ENCODE data around the gene RRAGA. TPM values are rescaled to one million over a fixed set of nuclear protein-coding genes. Genes with fewer than 3 reads are reported as not detected.

The RRAGA gene
- total and polyA plus RNA-seq, 7 donors = 83.0 to 132 (median 99.0) TPM

DNA sequence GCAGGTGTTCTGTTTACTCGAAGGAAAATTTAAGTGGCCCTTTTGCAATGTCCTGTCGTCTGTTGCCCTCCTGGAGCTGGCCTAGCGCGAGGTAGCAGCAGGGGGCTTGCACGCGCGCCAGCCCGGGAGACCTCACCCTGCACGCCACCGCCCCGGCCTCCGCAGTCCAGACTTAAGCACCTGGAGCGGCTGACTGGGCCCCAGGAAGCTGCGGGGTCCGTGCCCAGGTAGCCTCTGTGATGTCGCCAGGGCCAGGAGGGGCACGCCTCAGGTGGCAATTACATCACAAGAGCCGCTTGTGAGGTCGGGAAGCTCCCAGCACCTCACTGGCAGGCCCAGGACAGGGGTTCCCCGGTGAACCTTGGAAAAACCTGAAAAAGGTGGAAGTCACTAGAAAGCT is 16.2 kb upstream of the RRAGA start, which contains the start of gene SAXO1:
SAXO1 (minus strand) TSS at position 195 of the 400 bp plus-strand sequence. CDS start 301 bp downstream, outside the sequence.
- Histone ChIP-seq H3K4me1 (no peaks in the 10 kb centered on the region), H3K27ac (no peak within 1 kb of the TSS), H3K36me3 (ENCODE audit: insufficient read depth in 1 of 2, low read depth in 1 of 2) (no peaks in the 10 kb centered on the region), H3K27me3 (ENCODE audit: insufficient read depth in 3 of 3, low read length in 2 of 3) (peaks cover 0 to 3% (median 0%) of the 10 kb centered on the region in 3 donors), H3K9me3 (no peaks in the 10 kb centered on the region), H3K4me3 (no peak within 1 kb of the TSS)
- WGBS, 3 donors = 76 to 86% (median 82%) methylated on average over 20 of the region's 20 CpGs
- intact Hi-C loops (cut with DNase I) = no loop called here
- TF ChIP-seq, protein P1, sequence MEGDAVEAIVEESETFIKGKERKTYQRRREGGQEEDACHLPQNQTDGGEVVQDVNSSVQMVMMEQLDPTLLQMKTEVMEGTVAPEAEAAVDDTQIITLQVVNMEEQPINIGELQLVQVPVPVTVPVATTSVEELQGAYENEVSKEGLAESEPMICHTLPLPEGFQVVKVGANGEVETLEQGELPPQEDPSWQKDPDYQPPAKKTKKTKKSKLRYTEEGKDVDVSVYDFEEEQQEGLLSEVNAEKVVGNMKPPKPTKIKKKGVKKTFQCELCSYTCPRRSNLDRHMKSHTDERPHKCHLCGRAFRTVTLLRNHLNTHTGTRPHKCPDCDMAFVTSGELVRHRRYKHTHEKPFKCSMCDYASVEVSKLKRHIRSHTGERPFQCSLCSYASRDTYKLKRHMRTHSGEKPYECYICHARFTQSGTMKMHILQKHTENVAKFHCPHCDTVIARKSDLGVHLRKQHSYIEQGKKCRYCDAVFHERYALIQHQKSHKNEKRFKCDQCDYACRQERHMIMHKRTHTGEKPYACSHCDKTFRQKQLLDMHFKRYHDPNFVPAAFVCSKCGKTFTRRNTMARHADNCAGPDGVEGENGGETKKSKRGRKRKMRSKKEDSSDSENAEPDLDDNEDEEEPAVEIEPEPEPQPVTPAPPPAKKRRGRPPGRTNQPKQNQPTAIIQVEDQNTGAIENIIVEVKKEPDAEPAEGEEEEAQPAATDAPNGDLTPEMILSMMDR (IDR thresholded peaks at IDR 0.05) = no peak
- no peak for DNase-seq
- ATAC-seq = no peak

DNA sequence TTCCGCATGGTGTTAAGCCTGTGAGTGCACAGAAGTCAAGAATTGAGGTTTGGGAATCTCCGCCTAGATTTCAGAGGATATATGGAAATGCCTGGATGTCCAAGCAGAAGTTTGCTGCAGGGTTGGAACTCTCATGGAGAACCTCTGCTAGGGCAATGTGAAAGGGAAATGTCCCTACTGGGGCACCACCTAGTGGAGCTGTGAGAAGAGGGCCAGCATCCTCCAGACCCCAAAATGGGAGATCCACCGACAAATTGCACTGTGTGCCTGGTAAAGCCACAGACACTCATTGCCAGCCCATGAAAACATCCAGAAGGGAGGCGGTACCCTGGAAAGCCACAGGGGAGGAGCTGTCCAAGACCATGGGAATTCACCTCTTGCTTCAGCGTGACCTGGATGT is 12.6 kb upstream of the RRAGA start:
- Histone ChIP-seq H3K27ac (no peak overlapping the region), H3K4me3 (no peak overlapping the region), H3K36me3 (ENCODE audit: insufficient read depth in 1 of 2, low read depth in 1 of 2) (no peaks in the 10 kb centered on the region), H3K4me1 (no peaks in the 10 kb centered on the region), H3K27me3 (ENCODE audit: insufficient read depth in 3 of 3, low read length in 2 of 3) (no peaks in the 10 kb centered on the region), H3K9me3 (no peaks in the 10 kb centered on the region)
- TF ChIP-seq, protein P1 (IDR thresholded peaks at IDR 0.05) = no peak
- intact Hi-C loops (cut with DNase I) = no loop called here
- ATAC-seq (no peak), DNase-seq (no peak)
- WGBS, 3 donors = 95 to 96% (median 96%) methylated on average over 5 of the region's 5 CpGs

DNA sequence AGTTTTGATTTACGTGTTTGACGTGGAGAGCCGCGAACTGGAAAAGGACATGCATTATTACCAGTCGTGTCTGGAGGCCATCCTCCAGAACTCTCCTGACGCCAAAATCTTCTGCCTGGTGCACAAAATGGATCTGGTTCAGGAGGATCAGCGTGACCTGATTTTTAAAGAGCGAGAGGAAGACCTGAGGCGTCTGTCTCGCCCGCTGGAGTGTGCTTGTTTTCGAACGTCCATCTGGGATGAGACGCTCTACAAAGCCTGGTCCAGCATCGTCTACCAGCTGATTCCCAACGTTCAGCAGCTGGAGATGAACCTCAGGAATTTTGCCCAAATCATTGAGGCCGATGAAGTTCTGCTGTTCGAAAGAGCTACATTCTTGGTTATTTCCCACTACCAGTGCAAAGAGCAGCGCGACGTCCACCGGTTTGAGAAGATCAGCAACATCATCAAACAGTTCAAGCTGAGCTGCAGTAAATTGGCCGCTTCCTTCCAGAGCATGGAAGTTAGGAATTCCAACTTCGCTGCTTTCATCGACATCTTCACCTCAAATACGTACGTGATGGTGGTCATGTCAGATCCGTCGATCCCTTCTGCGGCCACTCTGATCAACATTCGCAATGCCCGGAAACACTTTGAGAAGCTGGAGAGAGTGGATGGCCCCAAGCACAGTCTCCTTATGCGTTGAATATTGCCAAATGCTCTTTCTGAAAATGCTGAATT is 850 bp downstream of the RRAGA start:
- H3K27ac ChIP-seq = peak overlapping the region; percentile 97
- WGBS, 3 donors = 4 to 5% (median 5%) methylated on average over 33 of the region's 33 CpGs
- H3K4me3 ChIP-seq = peak overlapping the region; percentile 94
- TF ChIP-seq, protein P1 (IDR thresholded peaks at IDR 0.05) = no peak
- peaks cover 0 to 16% of the 10 kb centered on the region in 2 donors for H3K36me3 ChIP-seq (ENCODE audit: insufficient read depth in 1 of 2, low read depth in 1 of 2)
- no peak for DNase-seq
- peak in 3 of 4 donors; percentile 4 to 15 (median 8) for ATAC-seq
- H3K9me3 ChIP-seq = no peaks in the 10 kb centered on the region
- H3K4me1 ChIP-seq = peaks cover 29% of the 10 kb centered on the region
- H3K27me3 ChIP-seq (ENCODE audit: insufficient read depth in 3 of 3, low read length in 2 of 3) = no peaks in the 10 kb centered on the region
- intact Hi-C loops (cut with DNase I) = loop anchor here (5.0 to 10.0 kb wide), 4 partner anchors 52 to 407 kb away; partner anchors contain the start of gene HAUS6 (in 1 of the 2)

DNA sequence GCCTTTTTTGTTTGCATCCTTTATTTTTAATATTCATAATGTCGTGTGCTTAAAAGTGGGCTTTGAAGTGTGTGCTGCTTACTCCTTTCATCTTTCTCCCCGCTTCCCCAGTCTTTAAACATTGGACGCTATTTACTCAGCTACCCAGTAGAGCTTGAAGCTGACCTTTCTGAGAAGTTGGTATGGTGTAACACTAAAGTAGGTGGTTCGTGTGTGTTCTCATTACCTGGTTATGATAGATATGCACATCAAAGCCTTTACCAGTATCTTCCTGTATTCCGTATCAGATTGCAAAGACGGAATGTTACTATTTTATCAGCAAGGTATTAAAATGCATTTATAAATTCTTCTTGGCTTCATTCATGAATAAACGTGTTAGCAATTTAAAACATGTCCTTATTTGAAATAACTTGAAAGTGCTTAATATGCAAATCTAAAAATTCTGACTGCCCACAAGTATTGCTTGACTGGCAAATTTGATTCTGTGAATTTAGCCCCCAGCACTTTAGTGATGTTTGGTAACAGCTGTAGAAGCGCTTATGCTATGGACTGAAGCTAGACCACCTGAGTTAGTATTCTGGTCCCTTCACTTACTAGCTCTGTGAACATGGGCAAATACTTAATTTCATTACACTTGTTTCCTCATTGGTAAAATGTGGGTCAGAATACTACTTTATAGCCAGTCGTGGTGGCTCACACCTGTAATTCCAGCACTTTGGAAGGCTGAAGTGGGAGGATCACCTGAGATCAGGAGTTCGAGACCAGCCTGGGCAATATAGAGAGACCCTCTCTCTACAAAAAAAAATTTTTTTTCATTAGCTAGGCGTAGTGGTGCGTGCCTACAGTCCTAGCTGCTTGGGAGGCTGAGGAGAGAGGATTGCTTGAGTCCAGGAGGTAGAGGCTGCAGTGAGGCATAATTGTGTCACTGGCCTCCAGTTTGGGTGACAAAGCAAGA is 1.7 kb downstream of the RRAGA start:
- peak overlapping the region; percentile 94 for H3K4me3 ChIP-seq
- peaks cover 29% of the 10 kb centered on the region for H3K4me1 ChIP-seq
- H3K27ac ChIP-seq = peak overlapping the region; percentile 97
- peaks cover 0 to 16% of the 10 kb centered on the region in 2 donors for H3K36me3 ChIP-seq (ENCODE audit: insufficient read depth in 1 of 2, low read depth in 1 of 2)
- WGBS, 3 donors = 51 to 58% (median 53%) methylated on average over 12 of the region's 12 CpGs
- H3K9me3 ChIP-seq = no peaks in the 10 kb centered on the region
- TF ChIP-seq, protein P1 (IDR thresholded peaks at IDR 0.05) = no peak
- intact Hi-C loops (cut with DNase I) = no loop called here
- DNase-seq (no peak), ATAC-seq (no peak)
- H3K27me3 ChIP-seq (ENCODE audit: insufficient read depth in 3 of 3, low read length in 2 of 3) = no peaks in the 10 kb centered on the region
